ENCODE results near the gene LRRC56. TPM values are rescaled to one million over a fixed set of nuclear protein-coding genes. Genes with fewer than 3 reads are reported as not detected.

The LRRC56 gene
- total RNA-seq, 3 donors from 2014 or later, result 0.16 to 1.6 (median 1.3) TPM

DNA sequence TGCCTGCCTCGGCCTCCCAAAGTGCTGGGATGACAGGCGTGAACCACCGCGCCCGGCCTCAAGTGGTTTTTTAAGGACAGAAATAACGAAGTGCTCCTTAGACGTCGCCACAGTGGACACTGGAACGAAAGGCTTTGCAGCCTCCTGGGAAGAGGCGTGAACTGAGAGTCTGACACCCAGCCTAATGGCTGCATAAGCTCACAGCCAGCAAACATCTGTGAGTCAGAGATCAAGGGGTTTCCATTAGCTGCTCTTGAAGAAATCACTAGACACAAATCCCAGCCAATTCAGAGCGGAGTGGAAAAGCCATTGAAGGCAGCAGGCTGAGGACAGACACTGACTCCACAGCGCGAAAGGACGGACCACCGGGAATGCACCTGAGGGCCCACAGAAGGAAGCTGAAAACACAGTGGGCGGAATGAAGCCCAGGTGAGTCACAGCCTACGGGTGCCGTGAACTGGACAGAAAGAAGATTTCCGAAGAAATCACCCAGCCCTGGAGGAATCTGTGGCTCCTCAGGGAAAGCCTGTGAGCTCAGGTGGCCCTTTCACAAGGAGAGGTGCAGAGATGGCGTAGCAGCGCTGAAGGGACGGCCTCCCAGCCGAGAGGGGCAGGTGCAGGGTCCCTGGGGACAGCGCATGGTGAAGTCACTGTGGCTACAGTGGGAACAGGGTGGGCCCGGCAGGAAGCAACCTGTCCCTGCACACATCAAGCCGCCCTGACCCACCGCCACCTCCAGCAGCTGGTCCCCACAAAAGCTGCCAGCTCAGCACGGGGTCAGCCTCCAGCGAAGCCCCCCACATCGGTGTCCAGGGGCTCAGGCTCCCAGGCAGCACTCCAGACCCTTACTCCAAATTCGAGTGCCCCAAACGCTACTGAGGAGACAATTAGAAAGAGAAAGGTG is 11.6 kb downstream of the LRRC56 start:
- peaks cover 0 to 6% of the 10 kb centered on the region in 2 donors for H3K27me3 ChIP-seq
- H3K4me1 ChIP-seq, result no peaks in the 10 kb centered on the region
- no peak overlapping the region for H3K27ac ChIP-seq
- no peak for DNase-seq (ENCODE audit: low spot score in 2 of 2)
- H3K9me3 ChIP-seq, result no peaks in the 10 kb centered on the region
- TF ChIP-seq, protein P1, sequence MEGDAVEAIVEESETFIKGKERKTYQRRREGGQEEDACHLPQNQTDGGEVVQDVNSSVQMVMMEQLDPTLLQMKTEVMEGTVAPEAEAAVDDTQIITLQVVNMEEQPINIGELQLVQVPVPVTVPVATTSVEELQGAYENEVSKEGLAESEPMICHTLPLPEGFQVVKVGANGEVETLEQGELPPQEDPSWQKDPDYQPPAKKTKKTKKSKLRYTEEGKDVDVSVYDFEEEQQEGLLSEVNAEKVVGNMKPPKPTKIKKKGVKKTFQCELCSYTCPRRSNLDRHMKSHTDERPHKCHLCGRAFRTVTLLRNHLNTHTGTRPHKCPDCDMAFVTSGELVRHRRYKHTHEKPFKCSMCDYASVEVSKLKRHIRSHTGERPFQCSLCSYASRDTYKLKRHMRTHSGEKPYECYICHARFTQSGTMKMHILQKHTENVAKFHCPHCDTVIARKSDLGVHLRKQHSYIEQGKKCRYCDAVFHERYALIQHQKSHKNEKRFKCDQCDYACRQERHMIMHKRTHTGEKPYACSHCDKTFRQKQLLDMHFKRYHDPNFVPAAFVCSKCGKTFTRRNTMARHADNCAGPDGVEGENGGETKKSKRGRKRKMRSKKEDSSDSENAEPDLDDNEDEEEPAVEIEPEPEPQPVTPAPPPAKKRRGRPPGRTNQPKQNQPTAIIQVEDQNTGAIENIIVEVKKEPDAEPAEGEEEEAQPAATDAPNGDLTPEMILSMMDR (IDR thresholded peaks at IDR 0.05), result no peak
- TF ChIP-seq POLR2A (IDR thresholded peaks at IDR 0.05), result no peak
- TF ChIP-seq POLR2AphosphoS5 (IDR thresholded peaks at IDR 0.05), result no peak
- intact Hi-C loops (cut with DNase I; ENCODE audit: low total_unique reads), result no loop called here
- no peaks in the 10 kb centered on the region for H3K36me3 ChIP-seq
- H3K4me3 ChIP-seq, result no peak overlapping the region

DNA sequence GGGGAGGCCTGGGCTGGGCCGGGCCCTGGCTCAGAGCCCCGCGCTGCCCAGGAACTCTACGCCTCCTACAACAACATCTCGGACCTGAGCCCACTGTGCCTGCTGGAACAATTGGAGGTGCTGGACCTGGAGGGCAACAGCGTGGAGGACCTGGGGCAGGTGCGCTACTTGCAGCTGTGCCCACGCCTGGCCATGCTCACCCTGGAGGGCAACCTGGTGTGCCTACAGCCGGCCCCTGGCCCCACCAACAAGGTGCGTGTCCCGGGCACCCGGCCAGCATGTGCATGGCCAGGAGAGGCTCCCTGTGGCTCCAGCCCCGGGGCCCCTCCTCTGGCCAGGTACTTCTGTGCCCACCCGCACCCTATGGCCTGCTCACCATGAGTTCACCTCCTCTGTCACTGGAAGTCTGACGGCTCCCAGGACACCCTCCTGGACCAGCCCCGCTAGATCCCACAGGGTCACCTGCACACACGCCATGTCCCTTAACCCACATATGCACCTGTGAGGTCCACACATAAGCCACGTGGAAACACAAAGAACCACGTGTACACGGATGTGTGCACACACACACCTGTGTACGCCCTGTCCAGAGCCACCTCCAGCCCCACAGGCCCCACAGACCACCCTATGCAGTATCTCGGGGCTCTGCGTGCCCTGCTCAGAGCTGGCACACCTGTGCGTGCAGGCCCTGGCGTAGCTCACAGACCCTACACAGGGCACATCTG is 12.9 kb downstream of the LRRC56 start:
- no peak overlapping the region for H3K4me3 ChIP-seq
- H3K36me3 ChIP-seq, result no peaks in the 10 kb centered on the region
- peaks cover 3 to 6% of the 10 kb centered on the region in 2 donors for H3K27me3 ChIP-seq
- no peak for DNase-seq (ENCODE audit: low spot score in 2 of 2)
- no peak overlapping the region for H3K27ac ChIP-seq
- TF ChIP-seq POLR2A (IDR thresholded peaks at IDR 0.05) (no peak), POLR2AphosphoS5 (IDR thresholded peaks at IDR 0.05) (no peak)
- TF ChIP-seq, protein P1 (IDR thresholded peaks at IDR 0.05), result no peak
- peaks cover 0 to 5% of the 10 kb centered on the region in 2 donors for H3K4me1 ChIP-seq
- intact Hi-C loops (cut with DNase I; ENCODE audit: low total_unique reads), result no loop called here
- H3K9me3 ChIP-seq, result no peaks in the 10 kb centered on the region

GRCh38 chr11:550746-551085 is 13.4 kb downstream of the LRRC56 start:
- Histone ChIP-seq H3K27me3 (peaks cover 3 to 6% of the 10 kb centered on the region in 2 donors), H3K36me3 (no peaks in the 10 kb centered on the region), H3K4me3 (no peak overlapping the region), H3K9me3 (no peaks in the 10 kb centered on the region), H3K4me1 (peaks cover 0 to 5% of the 10 kb centered on the region in 2 donors), H3K27ac (no peak overlapping the region)
- TF ChIP-seq, protein P1 (IDR thresholded peaks at IDR 0.05), result no peak
- no peak for TF ChIP-seq POLR2A (IDR thresholded peaks at IDR 0.05)
- no peak for TF ChIP-seq POLR2AphosphoS5 (IDR thresholded peaks at IDR 0.05)
- DNase-seq (ENCODE audit: low spot score in 2 of 2), result no peak
- intact Hi-C loops (cut with DNase I; ENCODE audit: low total_unique reads), result loop anchor here (1.0 kb wide), 1 partner anchor 49 kb away; no protein-coding TSS in a partner anchor

GRCh38 chr11:551131-551530 is 13.8 kb downstream of the LRRC56 start:
- no peaks in the 10 kb centered on the region for H3K9me3 ChIP-seq
- DNase-seq (ENCODE audit: low spot score in 2 of 2), result no peak
- H3K4me3 ChIP-seq, result no peak overlapping the region
- intact Hi-C loops (cut with DNase I; ENCODE audit: low total_unique reads), result loop anchor here (1.0 kb wide), 1 partner anchor 48 kb away; no protein-coding TSS in a partner anchor
- TF ChIP-seq POLR2AphosphoS5 (IDR thresholded peaks at IDR 0.05) (no peak), POLR2A (IDR thresholded peaks at IDR 0.05) (no peak)
- TF ChIP-seq, protein P1 (IDR thresholded peaks at IDR 0.05), result no peak
- H3K27me3 ChIP-seq, result peaks cover 3 to 6% of the 10 kb centered on the region in 2 donors
- peaks cover 0 to 5% of the 10 kb centered on the region in 2 donors for H3K4me1 ChIP-seq
- no peaks in the 10 kb centered on the region for H3K36me3 ChIP-seq
- H3K27ac ChIP-seq, result no peak overlapping the region

Measured in breast epithelium (tissue), 4 donors.